Prostate gland (tissue), 2 donors: ENCODE data around the gene MTM1.

Source experiments
- POLR2AphosphoS5 ChIP-seq: sonication (generic); formaldehyde crosslinking; IDR thresholded peaks from one replicate; pipeline ENCODE4 v1.6.1; 2017; ENCODE audit warnings: antibody characterized with exemption
- TF ChIP-seq, protein P1 (sequence below), 4 experiments: fragments of 200-600 bp in 2 of 4; fragments of 450-650 bp in 2 of 4; sonication (generic) in 2 of 4; IDR thresholded peaks; 1 replicate in 3 of 4; 2 replicates in 1 of 4; pipeline ENCODE4 v1.5.1; 2016 to 2019; ENCODE audit warnings: antibody characterized with exemption in 4 of 4, mild to moderate bottlenecking in 2 of 4, moderate library complexity in 2 of 4

DNA sequence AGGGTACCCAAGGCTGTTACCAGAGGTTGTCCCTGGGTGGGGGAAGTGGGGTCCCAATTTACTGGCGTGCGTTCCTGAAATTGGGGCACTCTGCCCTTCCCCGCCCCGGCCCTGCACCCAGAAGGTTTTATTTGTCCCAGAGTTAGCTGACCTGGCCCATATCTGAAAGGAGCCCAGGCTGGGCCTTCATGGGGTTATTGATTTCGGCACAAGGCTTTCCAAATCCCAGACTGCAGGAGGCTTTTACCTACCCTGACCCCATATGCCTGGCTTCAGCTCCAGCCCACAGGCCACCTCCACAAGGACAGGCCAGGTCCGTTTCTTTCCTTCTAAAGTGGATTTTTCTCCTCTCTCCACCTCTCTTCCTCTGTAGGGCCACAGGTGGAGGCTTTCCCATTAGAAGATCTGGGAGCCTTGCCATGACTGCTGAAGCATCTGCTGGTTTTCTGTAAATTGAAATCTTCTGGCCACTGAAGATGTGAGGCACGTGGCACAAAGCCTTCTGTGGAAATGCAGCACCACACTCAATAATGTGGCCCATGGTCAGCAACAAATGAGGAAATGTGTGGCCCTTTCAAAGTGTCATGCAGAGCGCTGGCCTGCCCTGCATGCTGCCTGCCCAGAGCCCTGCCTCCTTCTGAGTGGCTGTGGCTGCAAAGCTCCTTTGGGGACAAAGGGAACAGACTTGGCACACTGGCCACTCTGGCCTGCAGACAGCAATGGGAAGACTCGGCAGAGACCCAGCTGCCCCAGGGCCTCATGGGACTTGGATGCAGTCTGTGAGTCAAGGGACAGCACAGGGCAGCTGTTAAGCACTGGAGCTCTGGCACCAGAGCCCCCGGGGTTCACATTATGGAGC is 43.1 kb upstream of the MTM1 start:
- no peak for TF ChIP-seq POLR2AphosphoS5
- TF ChIP-seq, protein P1, sequence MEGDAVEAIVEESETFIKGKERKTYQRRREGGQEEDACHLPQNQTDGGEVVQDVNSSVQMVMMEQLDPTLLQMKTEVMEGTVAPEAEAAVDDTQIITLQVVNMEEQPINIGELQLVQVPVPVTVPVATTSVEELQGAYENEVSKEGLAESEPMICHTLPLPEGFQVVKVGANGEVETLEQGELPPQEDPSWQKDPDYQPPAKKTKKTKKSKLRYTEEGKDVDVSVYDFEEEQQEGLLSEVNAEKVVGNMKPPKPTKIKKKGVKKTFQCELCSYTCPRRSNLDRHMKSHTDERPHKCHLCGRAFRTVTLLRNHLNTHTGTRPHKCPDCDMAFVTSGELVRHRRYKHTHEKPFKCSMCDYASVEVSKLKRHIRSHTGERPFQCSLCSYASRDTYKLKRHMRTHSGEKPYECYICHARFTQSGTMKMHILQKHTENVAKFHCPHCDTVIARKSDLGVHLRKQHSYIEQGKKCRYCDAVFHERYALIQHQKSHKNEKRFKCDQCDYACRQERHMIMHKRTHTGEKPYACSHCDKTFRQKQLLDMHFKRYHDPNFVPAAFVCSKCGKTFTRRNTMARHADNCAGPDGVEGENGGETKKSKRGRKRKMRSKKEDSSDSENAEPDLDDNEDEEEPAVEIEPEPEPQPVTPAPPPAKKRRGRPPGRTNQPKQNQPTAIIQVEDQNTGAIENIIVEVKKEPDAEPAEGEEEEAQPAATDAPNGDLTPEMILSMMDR (IDR thresholded peaks at IDR 0.05): no peak
